Neuronal stem cell (in vitro differentiated cells): ENCODE measurements around the gene CCDC201.
A peak's percentile ranks its signal among the peaks of the same experiment; 100 is the strongest.
"Not testable (repeated sequence)": the region's sequence is repeated elsewhere in the genome, so short reads cannot be mapped to it uniquely, and the experiment has no call there.

Experiments
- DNase-seq: peaks from one replicate; pipeline ENCODE4 v3.0.0-alpha.2; 2013; ENCODE audit warnings: low spot score
- H2AFZ ChIP-seq: one replicate; pipeline ENCODE4 v1.6.1; 2013; ENCODE audit warnings: mild to moderate bottlenecking, low read length, inconsistent platforms
- H2AK5ac ChIP-seq: 2 replicates; pipeline ENCODE4 v1.6.1; 2013; ENCODE audit warnings: low read depth, mild to moderate bottlenecking, inconsistent platforms, low read length, moderate library complexity, mixed read lengths
- H2BK120ac ChIP-seq: 2 replicates; pipeline ENCODE4 v1.6.1; 2013; ENCODE audit warnings: low read depth, mild to moderate bottlenecking, inconsistent platforms, low read length, moderate library complexity, mixed read lengths
- H2BK12ac ChIP-seq: one replicate; pipeline ENCODE4 v1.6.1; 2013; ENCODE audit warnings: low read length, inconsistent platforms
- H2BK15ac ChIP-seq: 2 replicates; pipeline ENCODE4 v1.6.1; 2013; ENCODE audit warnings: mild to moderate bottlenecking, low read length, inconsistent platforms, mixed read lengths
- H2BK5ac ChIP-seq: one replicate; pipeline ENCODE4 v1.6.1; 2013; ENCODE audit warnings: inconsistent platforms, mild to moderate bottlenecking, low read length, moderate library complexity
- H3K14ac ChIP-seq: one replicate; pipeline ENCODE4 v1.6.1; 2013; ENCODE audit warnings: low read length, inconsistent platforms
- H3K18ac ChIP-seq: 2 replicates; pipeline ENCODE4 v1.6.1; 2013; ENCODE audit warnings: low read length, inconsistent platforms
- H3K23ac ChIP-seq: 2 replicates; pipeline ENCODE4 v1.6.1; 2013; ENCODE audit warnings: low read depth, mild to moderate bottlenecking, mixed read lengths, low read length, inconsistent platforms; ENCODE audit not compliant: poor library complexity
- H3K27ac ChIP-seq: replicated peaks from 3 replicates; pipeline ENCODE4 v1.5.1; 2013; ENCODE audit warnings: low read length, inconsistent platforms
- H3K27me3 ChIP-seq, 3 experiments: 2 replicates each; pipeline ENCODE4 v1.6.1; 2013; ENCODE audit warnings: low read length in 3 of 3, mild to moderate bottlenecking in 2 of 3, inconsistent platforms in 1 of 3, low read depth in 1 of 3, mixed read lengths in 1 of 3, moderate library complexity in 1 of 3; ENCODE audit not compliant: control insufficient read depth in 3 of 3, insufficient read depth in 3 of 3
- H3K36me3 ChIP-seq, 2 donors: replicated peaks in 1 of 2; 2 replicates each; pipeline ENCODE4 v1.6.1; 2013; ENCODE audit warnings: low read length in 2 of 2; ENCODE audit not compliant: control insufficient read depth in 2 of 2, insufficient read depth in 2 of 2
- H3K4ac ChIP-seq: 2 replicates; pipeline ENCODE4 v1.6.1; 2013; ENCODE audit warnings: inconsistent platforms, mild to moderate bottlenecking, low read length, moderate library complexity
- H3K4me1 ChIP-seq, 2 donors: 1 replicate in 1 of 2; 2 replicates in 1 of 2; pipeline ENCODE4 v1.6.1; 2013; ENCODE audit warnings: low read length in 2 of 2, low read depth in 1 of 2; ENCODE audit not compliant: control insufficient read depth in 2 of 2, insufficient read depth in 1 of 2
- H3K4me2 ChIP-seq: one replicate; pipeline ENCODE4 v1.6.1; 2013; ENCODE audit warnings: mild to moderate bottlenecking, low read length, inconsistent platforms; ENCODE audit not compliant: insufficient read depth, poor library complexity, severe bottlenecking
- H3K4me3 ChIP-seq, 2 donors: 2 replicates each; pipeline ENCODE4 v1.5.1; 2013; ENCODE audit warnings: low read length in 2 of 2, mild to moderate bottlenecking in 2 of 2, inconsistent platforms in 1 of 2, moderate library complexity in 1 of 2
- H3K79me1 ChIP-seq: one replicate; pipeline ENCODE4 v1.6.1; 2013; ENCODE audit warnings: low read depth, mild to moderate bottlenecking, inconsistent platforms, low read length, moderate library complexity
- H3K9ac ChIP-seq: one replicate; pipeline ENCODE4 v1.6.1; 2013; ENCODE audit warnings: mild to moderate bottlenecking, low read depth, low read length, inconsistent platforms; ENCODE audit not compliant: poor library complexity
- H3K9me3 ChIP-seq, 2 donors: replicated peaks in 1 of 2; 2 replicates each; pipeline versions ENCODE3 to v1.6.1; 2013; ENCODE audit warnings: low read length in 2 of 2, mild to moderate bottlenecking in 2 of 2, inconsistent platforms in 1 of 2, low read depth in 1 of 2, mixed read lengths in 1 of 2, moderate library complexity in 1 of 2; ENCODE audit not compliant: control insufficient read depth in 2 of 2, insufficient read depth in 1 of 2
- H4K8ac ChIP-seq: one replicate; pipeline ENCODE4 v1.6.1; 2013; ENCODE audit warnings: low read depth, mild to moderate bottlenecking, inconsistent platforms, low read length, moderate library complexity
- H4K91ac ChIP-seq: one replicate; pipeline ENCODE4 v1.6.1; 2013; ENCODE audit warnings: low read length, low read depth, mild to moderate bottlenecking, inconsistent platforms; ENCODE audit not compliant: poor library complexity
- WGBS, 2 donors: extraction: QIAGEN DNeasy Blood & Tissue Kit; methylation state at CpG; one replicate each; pipeline ENCODE4 v1.1.7; 2013; ENCODE audit warnings: missing lambda C conversion rate in 2 of 2, mixed read lengths in 1 of 2; ENCODE audit not compliant: insufficient read length in 2 of 2, insufficient replicate concordance in 1 of 2; ENCODE audit errors: extremely low coverage in 2 of 2; 5-methylcytosine and 5-hydroxymethylcytosine counted together

Gene CCDC201

DNA sequence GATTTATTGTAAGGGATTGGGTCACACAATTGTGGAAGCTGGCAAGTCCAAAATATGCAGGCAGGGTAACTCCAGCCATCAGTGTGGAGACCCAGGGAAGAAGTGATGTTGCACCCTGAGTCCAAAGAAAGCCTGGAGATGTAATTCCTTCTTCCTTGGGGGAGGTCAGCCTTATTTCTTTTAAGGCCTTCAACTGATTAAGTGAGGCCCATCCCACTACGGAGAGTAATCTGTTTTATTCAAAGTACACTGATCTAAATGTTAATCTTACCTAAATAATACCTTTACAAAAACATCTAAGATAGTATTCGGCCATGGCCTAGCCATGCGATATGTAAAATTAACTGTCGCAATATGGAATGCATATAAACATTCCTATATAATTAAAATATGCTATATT, 16.0 kb downstream of the CCDC201 start:
- not testable (repeated sequence) for H3K9me3 ChIP-seq, H4K91ac ChIP-seq, H4K8ac ChIP-seq, H3K4me2 ChIP-seq, H3K9ac ChIP-seq, H3K27ac ChIP-seq, H3K18ac ChIP-seq, H2BK12ac ChIP-seq, H2AFZ ChIP-seq, H3K36me3 ChIP-seq, H2AK5ac ChIP-seq, DNase-seq, H2BK120ac ChIP-seq, H3K23ac ChIP-seq, H3K14ac ChIP-seq, H2BK5ac ChIP-seq, H3K79me1 ChIP-seq, H3K4me1 ChIP-seq, H2BK15ac ChIP-seq, H3K4me3 ChIP-seq, H3K4ac ChIP-seq
- WGBS, 2 donors: no CpG with 5 or more reads among the region's 4 CpGs
- peaks cover 0 to 15% (median 0%) of the 10 kb centered on the region in 3 experiments for H3K27me3 ChIP-seq

DNA sequence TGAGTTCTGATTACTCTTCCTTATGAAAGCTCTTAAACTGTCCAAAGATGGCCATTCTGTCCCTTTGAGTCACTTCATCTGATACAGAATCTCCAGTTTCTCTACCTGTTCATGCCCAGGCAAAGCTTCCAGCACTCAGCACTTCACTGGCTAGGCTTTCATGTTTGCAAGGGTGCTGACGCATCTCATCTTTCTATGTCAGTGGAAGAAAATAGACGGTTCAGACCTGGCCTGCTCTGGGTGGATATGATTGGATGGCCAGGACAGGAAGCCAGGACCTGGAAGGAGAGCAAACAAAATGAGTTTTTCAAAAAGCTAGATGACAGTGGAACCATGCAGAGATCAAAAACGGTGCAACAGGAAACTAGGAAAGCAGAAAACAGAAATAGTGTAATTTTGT, 17.2 kb downstream of the CCDC201 start:
- peak overlapping the region; percentile 35 for H2AFZ ChIP-seq
- H4K91ac ChIP-seq, H3K4ac ChIP-seq, H2BK120ac ChIP-seq, H2BK12ac ChIP-seq, H3K4me1 ChIP-seq, H3K4me2 ChIP-seq, H2AK5ac ChIP-seq, H3K27ac ChIP-seq, H3K23ac ChIP-seq, H3K79me1 ChIP-seq, H3K18ac ChIP-seq, DNase-seq, H4K8ac ChIP-seq, H3K9ac ChIP-seq, H2BK15ac ChIP-seq, H3K9me3 ChIP-seq, H2BK5ac ChIP-seq, H3K4me3 ChIP-seq, H3K27me3 ChIP-seq, H3K14ac ChIP-seq, H3K36me3 ChIP-seq: not testable (repeated sequence)
- no CpG with 5 or more reads among the region's 3 CpGs for WGBS, 2 donors

DNA sequence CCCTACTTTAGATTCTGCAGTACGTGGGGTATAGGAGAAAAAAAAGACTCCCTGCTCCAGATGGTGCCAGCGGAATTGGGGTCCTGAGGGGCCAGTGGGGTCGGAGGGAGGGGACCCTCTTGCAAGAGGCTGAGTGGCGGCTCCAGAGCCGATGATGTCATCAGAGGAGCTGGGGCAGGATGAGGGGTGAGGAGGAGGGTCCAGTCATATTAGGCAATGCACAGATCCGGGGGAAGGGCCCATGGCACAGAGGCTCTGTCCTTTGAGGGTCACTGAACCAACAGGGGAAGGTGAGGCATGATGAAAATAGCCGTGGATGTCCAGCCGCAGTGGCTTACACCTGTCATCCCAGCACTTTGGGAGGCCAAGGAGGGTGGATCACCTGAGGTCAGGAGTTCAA, 19.4 kb downstream of the CCDC201 start:
- H3K23ac ChIP-seq, H2BK5ac ChIP-seq, H3K4me3 ChIP-seq, H3K4me2 ChIP-seq, H3K18ac ChIP-seq, H4K8ac ChIP-seq, H3K9ac ChIP-seq, H3K36me3 ChIP-seq, H2BK120ac ChIP-seq, H2BK12ac ChIP-seq, H2BK15ac ChIP-seq, H3K4ac ChIP-seq, H3K9me3 ChIP-seq, H3K79me1 ChIP-seq, H3K27me3 ChIP-seq, H4K91ac ChIP-seq, H3K14ac ChIP-seq, H2AK5ac ChIP-seq, H2AFZ ChIP-seq, H3K27ac ChIP-seq, DNase-seq, H3K4me1 ChIP-seq: not testable (repeated sequence)
- no CpG with 5 or more reads among the region's 8 CpGs for WGBS, 2 donors

DNA sequence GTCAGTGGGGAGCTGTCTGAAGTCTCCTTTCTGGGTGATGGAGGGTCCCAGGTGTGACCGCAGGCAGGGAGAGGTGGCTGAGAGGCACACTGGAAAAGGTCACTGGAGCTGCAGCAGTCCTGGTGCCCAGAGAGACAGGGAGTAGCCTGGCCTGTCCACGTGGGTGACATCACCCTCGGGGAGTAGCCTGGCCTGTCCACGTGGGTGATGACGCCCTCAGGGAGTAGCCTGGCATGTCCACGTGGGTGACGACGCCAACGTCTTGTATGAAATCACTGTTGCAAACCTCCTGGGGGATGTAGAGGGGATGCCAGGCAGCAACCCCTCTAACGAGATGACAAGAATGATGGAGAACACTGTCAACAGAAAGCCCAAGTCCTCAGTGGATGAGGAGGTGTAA, 19.9 kb downstream of the CCDC201 start:
- not testable (repeated sequence) for H2BK15ac ChIP-seq, H2AK5ac ChIP-seq, H4K91ac ChIP-seq, H3K4me3 ChIP-seq, H3K14ac ChIP-seq, H3K27ac ChIP-seq, H2BK5ac ChIP-seq, H3K36me3 ChIP-seq, DNase-seq, H2BK120ac ChIP-seq, H3K4me2 ChIP-seq, H3K9me3 ChIP-seq, H3K79me1 ChIP-seq, H2BK12ac ChIP-seq, H3K27me3 ChIP-seq, H2AFZ ChIP-seq, H4K8ac ChIP-seq, H3K4me1 ChIP-seq, H3K18ac ChIP-seq, H3K9ac ChIP-seq, H3K4ac ChIP-seq, H3K23ac ChIP-seq
- WGBS, 2 donors: no CpG with 5 or more reads among the region's 10 CpGs
